Bronchial epithelial cell (primary cell): ENCODE results near the gene NR6A1. TPM values are rescaled to one million over a fixed set of nuclear protein-coding genes. Genes with fewer than 3 reads are reported as not detected.

Experiments used
- DNase-seq: peaks from one replicate; pipeline ENCODE4 v3.0.0-alpha.2; 2010; ENCODE audit warnings: low read depth
- FAIRE-seq: peaks from 2 replicates; lab custom pipeline; 2011; peaks lifted over from hg19 to GRCh38; lab: Jason Lieb, UNC
- H3K27me3 ChIP-seq: 2 replicates; pipeline ENCODE4 v1.5.1; 2011; ENCODE audit warnings: low read length; ENCODE audit not compliant: control insufficient read depth, insufficient read depth
- H3K36me3 ChIP-seq: 2 replicates; pipeline ENCODE4 v1.5.1; 2011; ENCODE audit warnings: low read length; ENCODE audit not compliant: control insufficient read depth, insufficient read depth
- H3K4me3 ChIP-seq: 2 replicates; pipeline ENCODE4 v1.5.1; 2011; ENCODE audit warnings: mild to moderate bottlenecking, low read depth, low read length, control low read depth
- CTCF ChIP-seq: IDR thresholded peaks from 2 replicates; pipeline ENCODE4 v1.5.1; 2011; ENCODE audit warnings: mild to moderate bottlenecking, moderate library complexity, low read length, control low read depth, inconsistent platforms; ENCODE audit not compliant: insufficient read depth, severe bottlenecking
- total RNA-seq: library from RNA; depleted of rRNA; stranded (reverse); fragments of >200 nt; gene quantifications from 2 replicates; pipeline ENCODE4 v1.2.1, GENCODE V29; 2014

Gene NR6A1
- total RNA-seq, 1 donor from 2014 or later = 2.9 TPM

- FAIRE-seq (no peak), DNase-seq (no peak)
- no peak for TF ChIP-seq CTCF
- no peak overlapping the region for H3K4me3 ChIP-seq
- H3K36me3 ChIP-seq = no peaks in the 10 kb centered on the region
- no peaks in the 10 kb centered on the region for H3K27me3 ChIP-seq
These were observed 253.0 kb downstream of the NR6A1 start for GRCh38 chr9:124518116-124518515.

- FAIRE-seq (no peak), DNase-seq (no peak)
- Histone ChIP-seq H3K4me3 (no peak overlapping the region), H3K36me3 (no peaks in the 10 kb centered on the region), H3K27me3 (no peaks in the 10 kb centered on the region)
- TF ChIP-seq CTCF = no peak
These were observed 253.5 kb downstream of the NR6A1 start for GRCh38 chr9:124517600-124517999.

DNA sequence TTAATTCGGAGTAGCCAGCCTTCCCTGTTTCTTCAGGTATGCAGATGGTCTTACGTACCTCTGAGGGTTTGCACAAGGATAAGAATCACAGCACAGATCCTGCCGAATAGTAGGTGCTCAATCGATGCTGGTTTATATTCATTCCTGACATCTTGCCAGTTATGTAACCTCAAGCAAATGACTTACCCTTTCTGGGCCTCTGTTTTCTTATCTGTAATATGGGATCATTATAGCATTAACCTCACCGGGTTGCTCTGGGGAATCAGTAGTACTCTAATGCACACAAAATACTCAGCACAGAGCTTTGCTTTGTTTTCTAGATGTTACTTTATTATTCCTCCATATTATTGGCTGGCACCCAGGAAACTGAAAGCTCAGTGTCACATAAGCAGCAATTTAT, 256.2 kb downstream of the NR6A1 start:
- H3K27me3 ChIP-seq = no peaks in the 10 kb centered on the region
- no peak for FAIRE-seq
- H3K36me3 ChIP-seq = no peaks in the 10 kb centered on the region
- no peak for DNase-seq
- TF ChIP-seq CTCF = no peak
- H3K4me3 ChIP-seq = no peak overlapping the region

- DNase-seq = no peak
- Histone ChIP-seq H3K36me3 (no peaks in the 10 kb centered on the region), H3K4me3 (no peak overlapping the region), H3K27me3 (no peaks in the 10 kb centered on the region)
- FAIRE-seq = no peak
- no peak for TF ChIP-seq CTCF
These were observed 257.0 kb downstream of the NR6A1 start for GRCh38 chr9:124514125-124514524.

GRCh38 chr9:124513376-124513994, 257.6 kb downstream of the NR6A1 start:
- TF ChIP-seq CTCF = no peak
- FAIRE-seq = no peak

DNA sequence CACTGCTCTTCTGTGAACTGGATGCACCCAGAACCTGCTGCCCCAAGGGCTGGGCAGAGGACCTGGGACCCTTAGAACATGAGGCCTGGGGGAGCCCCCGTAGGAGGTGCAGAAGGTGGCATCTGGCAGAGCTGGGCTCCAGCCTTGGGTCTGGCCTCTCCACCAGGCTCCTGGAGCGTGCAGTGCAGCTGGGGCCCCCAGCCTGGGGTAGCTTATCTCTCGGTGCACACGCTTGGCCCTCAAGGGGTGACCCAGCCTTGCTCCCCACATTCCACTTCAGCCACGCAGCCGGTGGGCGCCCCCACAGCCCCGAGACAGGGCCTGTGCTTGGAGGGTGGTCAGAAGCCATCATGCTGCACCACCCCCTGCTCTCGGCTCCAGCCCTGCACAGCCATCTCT, 258.3 kb downstream of the NR6A1 start:
- FAIRE-seq = no peak
- H3K36me3 ChIP-seq = no peaks in the 10 kb centered on the region
- no peak for TF ChIP-seq CTCF
- no peak overlapping the region for H3K4me3 ChIP-seq
- H3K27me3 ChIP-seq = no peaks in the 10 kb centered on the region
- no peak for DNase-seq

More at GRCh38 chr9:124513376-124513994, 257.6 kb downstream of the NR6A1 start:
- Histone ChIP-seq H3K36me3 (no peaks in the 10 kb centered on the region), H3K27me3 (no peaks in the 10 kb centered on the region), H3K4me3 (no peak overlapping the region)
- DNase-seq = no peak
